Activated effector memory CD4-positive, alpha-beta T cell treated with Interleukin-2 at 50 U/mL for 16 hours (primary cell): ENCODE data around the gene TSPAN31.
"Not testable (repeated sequence)": the region's sequence is repeated elsewhere in the genome, so short reads cannot be mapped to it uniquely, and the experiment has no call there.

Experiments
- DNase-seq: peaks from one replicate; pipeline ENCODE4 v3.0.0-alpha.2; 2020

TSPAN31 gene

DNA sequence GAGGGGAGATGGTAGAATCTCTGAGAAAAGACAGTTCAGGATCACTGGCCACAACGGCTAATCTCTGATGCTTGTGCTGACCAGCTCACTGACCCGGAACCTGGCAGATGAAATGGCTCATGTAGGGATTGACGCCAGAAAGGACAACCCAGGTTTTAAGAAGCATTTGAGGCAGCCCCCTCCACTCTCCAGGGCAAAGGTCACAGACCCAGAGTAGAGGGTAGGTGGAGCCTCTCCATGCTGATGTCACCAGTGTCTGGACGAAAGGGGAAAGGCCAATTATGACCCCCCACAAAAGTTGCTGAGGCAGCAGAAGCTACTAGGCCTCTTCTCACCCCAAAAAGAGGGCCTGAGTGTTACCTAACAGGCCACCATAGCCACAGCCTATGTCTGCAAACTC lies 25.9 kb downstream of the TSPAN31 start:
- DNase-seq, result no peak

DNA sequence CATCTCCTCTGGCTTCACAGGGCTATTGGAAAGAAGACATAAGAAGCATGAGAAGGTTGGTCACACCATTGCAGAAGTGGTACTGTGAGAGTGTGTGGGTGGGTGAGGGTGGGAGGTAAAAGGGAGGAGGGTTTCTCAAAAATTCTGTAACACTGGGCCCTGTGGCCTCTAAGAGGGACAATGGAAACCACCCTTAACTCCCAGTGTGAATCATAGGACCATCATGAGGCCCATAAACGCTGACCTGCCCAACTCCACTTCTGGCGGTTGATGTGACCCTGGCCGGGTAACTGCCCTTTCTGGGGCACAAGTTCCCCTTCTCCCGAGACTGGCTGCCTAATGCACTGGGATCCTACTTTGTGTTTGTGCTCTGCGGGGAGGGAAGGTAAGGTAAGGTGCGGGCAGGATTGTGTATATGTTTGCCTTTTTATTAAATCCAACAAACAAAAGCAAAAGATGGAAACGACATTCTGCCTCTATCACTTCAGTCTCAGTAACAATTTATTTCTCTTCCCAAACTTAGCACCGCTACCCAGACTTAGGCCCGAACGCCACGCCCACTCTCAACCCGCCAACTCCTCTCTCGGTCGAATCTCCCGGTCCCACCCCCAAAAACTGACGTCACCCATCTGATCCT lies 26.5 kb downstream of the TSPAN31 start:
- DNase-seq, result peak; percentile 69

- DNase-seq, result peak; percentile 84
Observed at GRCh38 chr12:57771873-57772428, 27.1 kb downstream of the TSPAN31 start, which contains the start of gene METTL1. TSS of gene METTL1 (minus strand) at chr12:57772105. CDS start at chr12:57772083, 22 bp downstream.

DNA sequence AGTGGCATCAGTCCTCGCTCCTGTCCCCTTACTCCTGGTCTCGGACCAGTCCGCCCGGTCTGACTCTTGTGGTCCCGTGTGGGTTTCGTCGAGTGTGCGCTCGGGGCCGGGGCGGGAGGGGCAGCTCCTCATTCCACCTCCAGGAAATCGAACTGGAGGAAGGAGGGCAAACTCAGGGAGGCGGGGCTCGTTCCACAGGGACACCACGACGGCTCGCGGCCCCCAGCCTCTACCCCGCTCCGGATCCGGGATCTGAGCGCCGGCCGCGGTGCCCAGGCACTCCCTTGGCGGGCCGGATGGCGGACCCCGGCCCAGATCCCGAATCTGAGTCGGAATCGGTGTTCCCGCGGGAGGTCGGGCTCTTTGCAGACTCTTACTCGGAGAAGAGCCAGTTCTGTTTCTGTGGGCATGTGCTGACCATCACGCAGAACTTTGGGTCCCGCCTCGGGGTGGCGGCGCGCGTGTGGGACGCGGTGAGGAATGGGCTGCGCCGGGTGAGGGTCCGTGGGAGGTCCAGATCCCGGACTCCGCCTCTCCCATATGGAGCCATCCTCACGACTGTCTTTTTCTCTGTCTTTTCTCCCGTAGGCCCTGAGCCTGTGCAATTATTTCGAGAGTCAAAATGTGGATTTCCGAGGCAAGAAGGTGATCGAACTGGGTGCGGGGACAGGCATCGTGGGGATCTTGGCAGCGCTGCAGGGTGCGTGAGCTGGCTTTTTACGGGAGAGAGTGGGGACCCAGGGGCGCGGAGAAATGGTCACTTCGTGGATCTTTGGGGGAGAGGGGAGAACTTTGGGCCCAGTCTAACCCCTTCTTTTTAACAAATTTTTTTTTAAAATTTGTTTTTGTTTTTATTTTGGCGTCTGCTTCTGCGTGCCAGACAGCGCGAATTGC lies 27.8 kb downstream of the TSPAN31 start, which contains the start of gene EEF1AKMT3:
TSS of gene EEF1AKMT3 (plus strand) at position 186 of the 894 bp plus-strand sequence. CDS start at position 297, 111 bp downstream.
- no peak for DNase-seq

GRCh38 chr12:57774634-57775033 lies 29.8 kb downstream of the TSPAN31 start:
- not testable (repeated sequence) for DNase-seq

- no peak for DNase-seq
Observed at GRCh38 chr12:57775044-57775443, 30.2 kb downstream of the TSPAN31 start.

DNA sequence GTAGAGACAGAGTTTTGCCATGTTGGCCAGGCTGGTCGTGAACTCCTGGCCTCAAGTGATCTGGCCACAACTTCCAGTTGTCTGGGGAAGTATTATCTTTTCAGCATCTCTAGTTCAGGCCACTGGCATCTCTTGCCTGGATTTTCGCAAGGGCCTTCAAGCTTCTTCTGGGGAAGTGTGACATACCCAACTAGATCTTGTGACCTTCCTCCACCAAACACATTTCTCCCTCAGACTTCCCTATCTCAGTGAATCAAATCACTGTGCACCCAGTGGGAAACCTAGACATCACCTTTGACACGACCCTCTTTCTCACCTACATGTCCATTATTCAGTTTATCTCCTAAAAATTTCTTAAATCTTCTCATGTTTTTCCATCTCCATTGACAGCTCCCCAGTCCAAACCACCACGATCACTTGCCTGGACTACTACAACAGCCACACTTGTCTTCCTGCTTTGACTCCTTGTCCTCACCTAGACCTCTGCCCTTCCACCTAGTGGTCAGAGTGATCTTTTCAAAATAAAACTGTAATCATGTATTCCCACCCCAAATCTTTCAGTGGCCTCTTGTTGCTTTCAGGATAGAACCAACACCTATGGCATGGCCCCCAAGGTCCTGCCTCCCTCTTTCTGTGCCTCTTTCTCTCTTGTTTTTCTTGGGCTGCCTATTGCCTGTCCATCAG lies 30.9 kb downstream of the TSPAN31 start:
- DNase-seq, result no peak

DNA sequence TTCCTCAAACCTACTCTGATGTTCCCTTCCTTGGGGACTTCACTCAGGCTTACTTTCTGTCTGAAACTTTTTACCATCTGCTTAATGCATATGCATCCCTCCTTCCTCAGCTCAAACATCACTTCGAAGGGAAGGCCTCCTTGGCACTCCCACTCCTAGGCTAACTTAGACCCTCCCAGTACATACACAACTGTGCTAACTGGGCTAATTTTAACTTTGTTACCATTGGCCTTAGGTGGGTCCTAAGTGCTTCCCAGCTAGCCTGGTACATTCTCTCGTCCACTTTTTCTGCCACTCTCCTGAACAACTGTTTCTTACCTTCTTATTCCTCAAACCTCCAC lies 31.4 kb downstream of the TSPAN31 start:
- DNase-seq, result no peak

- DNase-seq, result no peak
Observed at GRCh38 chr12:57777367-57777766, 32.5 kb downstream of the TSPAN31 start.

GRCh38 chr12:57777911-57778310 lies 33.1 kb downstream of the TSPAN31 start:
- DNase-seq, result no peak

- no peak for DNase-seq
Observed at GRCh38 chr12:57779736-57780135, 34.9 kb downstream of the TSPAN31 start.

DNA sequence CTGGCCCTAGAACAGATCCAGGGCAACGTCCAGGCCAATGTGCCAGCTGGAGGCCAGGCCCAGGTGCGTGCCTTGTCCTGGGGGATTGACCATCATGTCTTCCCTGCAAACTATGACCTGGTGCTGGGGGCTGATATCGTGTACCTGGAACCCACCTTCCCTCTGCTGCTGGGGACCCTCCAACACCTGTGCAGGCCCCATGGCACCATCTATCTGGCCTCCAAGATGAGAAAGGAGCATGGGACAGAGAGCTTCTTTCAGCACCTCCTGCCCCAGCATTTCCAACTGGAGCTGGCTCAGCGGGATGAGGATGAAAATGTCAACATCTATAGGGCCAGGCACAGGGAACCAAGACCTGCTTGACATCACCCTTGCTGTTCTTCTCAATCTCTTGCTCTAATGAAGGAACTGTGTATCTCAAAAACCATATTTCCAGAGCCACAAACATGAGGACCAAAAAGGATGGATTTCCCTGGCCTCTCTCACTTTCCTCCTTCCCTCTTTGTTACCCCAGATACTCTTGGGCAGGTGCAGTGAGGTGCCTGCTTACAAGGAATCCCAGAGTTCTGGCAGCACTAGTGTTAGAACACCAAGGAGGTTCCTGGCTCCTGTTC lies 35.6 kb downstream of the TSPAN31 start:
- DNase-seq, result no peak

DNA sequence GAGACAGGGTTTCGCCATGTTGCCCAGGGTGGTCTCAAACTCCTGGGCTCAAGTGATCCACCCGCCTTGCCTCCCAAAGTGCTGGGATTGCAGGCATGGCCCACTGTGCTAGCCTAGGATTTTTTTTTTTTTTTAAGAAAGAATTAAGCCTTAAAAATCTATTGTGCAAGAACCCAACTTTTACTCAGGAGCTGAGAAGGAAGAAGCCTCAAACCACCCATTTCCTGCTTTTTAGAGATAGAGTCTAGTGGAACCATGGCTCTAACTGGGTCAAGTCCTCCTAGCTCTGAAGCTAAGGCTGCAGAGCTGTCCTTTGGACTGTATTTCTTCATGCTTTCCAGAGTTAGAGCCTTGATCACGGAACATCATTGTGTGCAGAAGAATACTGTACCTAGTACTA lies 36.4 kb downstream of the TSPAN31 start:
- no peak for DNase-seq

- no peak for DNase-seq
Observed at GRCh38 chr12:57781801-57782200, 37.0 kb downstream of the TSPAN31 start.

- DNase-seq, result no peak
Observed at GRCh38 chr12:57782243-57782607, 37.4 kb downstream of the TSPAN31 start.

DNA sequence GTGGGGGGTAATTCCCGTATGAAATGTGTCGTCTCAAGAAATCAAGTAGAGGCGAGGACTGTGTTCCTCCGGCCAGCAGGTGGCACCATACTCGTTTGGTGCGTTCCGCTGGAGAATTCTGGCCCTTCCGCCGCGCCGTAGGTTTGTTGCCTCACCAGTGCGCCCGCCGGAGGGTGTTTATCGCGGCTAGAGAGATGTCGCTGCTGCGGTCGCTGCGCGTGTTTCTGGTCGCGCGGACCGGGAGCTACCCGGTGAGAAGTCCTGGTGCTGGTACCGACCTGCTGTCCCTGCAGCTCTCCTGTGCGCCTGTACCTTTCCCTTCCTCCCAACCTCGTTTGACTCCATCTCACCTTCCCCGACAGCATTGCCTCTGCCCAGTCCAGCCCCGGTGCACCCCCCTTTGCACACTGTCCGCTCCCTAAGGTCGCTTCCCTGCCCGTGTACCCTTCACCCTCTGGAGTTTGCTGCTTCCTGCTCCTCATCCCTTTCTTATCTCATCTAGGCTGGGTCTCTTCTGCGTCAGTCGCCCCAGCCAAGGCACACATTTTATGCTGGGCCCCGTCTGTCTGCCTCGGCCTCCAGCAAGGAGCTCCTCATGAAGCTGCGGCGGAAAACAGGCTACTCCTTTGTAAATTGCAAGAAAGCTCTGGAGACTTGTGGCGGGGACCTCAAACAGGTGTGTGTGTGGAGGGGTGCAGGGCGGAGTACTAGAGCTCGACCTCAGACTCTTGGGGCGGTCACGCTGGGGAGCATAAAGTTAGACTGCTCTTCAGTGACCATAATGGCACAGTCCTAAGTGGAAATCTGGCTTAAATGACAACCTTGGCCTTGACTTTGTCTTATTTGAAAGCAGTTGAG lies 38.0 kb downstream of the TSPAN31 start, which contains the start of gene TSFM:
TSS of gene TSFM (plus strand) at position 180 of the 858 bp plus-strand sequence. CDS start at position 195, 15 bp downstream.
- DNase-seq, result peak; percentile 93

DNA sequence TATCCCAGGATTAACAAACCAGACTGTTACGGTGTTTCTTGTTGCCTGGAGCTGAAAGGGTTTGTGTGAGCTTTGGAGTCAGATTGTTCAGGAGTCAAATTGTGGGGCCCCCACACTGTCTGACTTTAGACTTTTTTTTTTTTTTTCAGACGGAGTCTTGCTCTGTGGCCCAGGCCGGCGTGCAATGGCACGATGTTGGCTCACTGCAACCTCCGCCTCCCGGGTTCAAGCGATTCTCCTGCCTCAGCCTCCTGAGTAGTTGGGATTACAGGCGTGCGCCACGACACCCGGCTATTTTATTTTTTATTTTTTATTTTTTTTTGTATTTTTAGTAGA lies 38.6 kb downstream of the TSPAN31 start:
- DNase-seq, result no peak

- no peak for DNase-seq
Observed at GRCh38 chr12:57783861-57784260, 39.0 kb downstream of the TSPAN31 start.

GRCh38 chr12:57793920-57794319 lies 49.1 kb downstream of the TSPAN31 start:
- no peak for DNase-seq

DNA sequence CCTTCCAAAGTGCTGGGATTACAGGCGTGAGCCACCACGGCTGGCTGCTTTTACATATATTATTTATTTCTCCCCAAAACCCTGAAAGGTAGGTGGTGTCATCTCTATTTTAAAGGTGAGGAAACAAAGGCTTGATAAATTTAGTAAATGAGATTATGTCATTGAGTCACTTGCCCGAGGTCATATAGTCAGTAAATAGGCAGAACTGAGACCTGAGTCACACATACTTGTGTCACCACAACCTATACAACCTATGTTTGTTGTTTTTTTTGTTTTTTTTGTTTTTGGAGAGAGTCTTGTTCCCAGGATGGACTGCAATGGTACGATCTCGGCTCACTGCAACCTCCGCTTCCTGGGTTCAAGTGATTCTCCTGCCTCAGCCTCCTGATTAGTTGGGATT lies 50.5 kb downstream of the TSPAN31 start:
- DNase-seq, result no peak

DNA sequence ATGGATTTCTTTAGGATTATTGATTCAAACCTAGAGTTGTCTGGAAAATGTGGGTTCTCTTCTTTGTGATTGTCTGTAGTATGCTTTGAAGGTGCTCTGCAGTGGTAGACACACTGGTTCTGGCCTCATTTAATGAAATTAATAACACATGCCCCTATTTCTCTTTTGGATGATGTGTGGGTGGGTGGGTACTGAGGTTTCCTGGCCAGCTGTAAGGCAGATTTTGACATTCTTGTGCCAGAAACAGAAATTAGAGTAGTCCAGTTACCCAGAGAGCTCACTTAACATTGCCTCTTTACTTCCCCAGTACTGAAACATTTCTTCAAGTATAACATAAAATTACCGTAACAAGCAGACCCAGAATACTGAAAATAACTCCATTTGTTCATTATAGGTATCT lies 52.2 kb downstream of the TSPAN31 start:
- no peak for DNase-seq

- no peak for DNase-seq
Observed at GRCh38 chr12:57797933-57798332, 53.1 kb downstream of the TSPAN31 start.
